Activated T-cell treated with anti-CD3 and anti-CD28 coated beads, Interleukin-2, amount 50 U/mL, for 48 hours (primary cell): ENCODE data around the gene SLC22A6.
"Not testable (repeated sequence)": the region's sequence is repeated elsewhere in the genome, so short reads cannot be mapped to it uniquely, and the experiment has no call there.

Source experiments
- DNase-seq, 2 experiments: peaks; one replicate each; pipeline ENCODE4 v3.0.0-alpha.2; 2020

SLC22A6 gene

GRCh38 chr11:62983536-62984199 lies 1.1 kb downstream of the SLC22A6 start:
- no peak for DNase-seq

GRCh38 chr11:62981743-62982142 lies 3.0 kb downstream of the SLC22A6 start:
- DNase-seq = no peak

- DNase-seq = no peak
Measured at GRCh38 chr11:62980133-62980760, 4.5 kb downstream of the SLC22A6 start.

GRCh38 chr11:62976109-62976508 lies 8.7 kb downstream of the SLC22A6 start:
- no peak for DNase-seq

- DNase-seq = peak; percentile 22 to 47
Measured at GRCh38 chr11:62974848-62975522, 9.8 kb downstream of the SLC22A6 start.

GRCh38 chr11:62965574-62965973 lies 19.2 kb downstream of the SLC22A6 start:
- no peak for DNase-seq

- DNase-seq = no peak
Measured at GRCh38 chr11:62962391-62962790, 22.4 kb downstream of the SLC22A6 start.

GRCh38 chr11:62961017-62961570 lies 23.7 kb downstream of the SLC22A6 start:
- DNase-seq = no peak

- no peak for DNase-seq
Measured at GRCh38 chr11:62959422-62959980, 25.3 kb downstream of the SLC22A6 start.

GRCh38 chr11:62958547-62959421 lies 26.0 kb downstream of the SLC22A6 start:
- DNase-seq = no peak

- DNase-seq = no peak
Measured at GRCh38 chr11:62957147-62957546, 27.6 kb downstream of the SLC22A6 start.

- no peak for DNase-seq
Measured at GRCh38 chr11:62954478-62954877, 30.3 kb downstream of the SLC22A6 start.

GRCh38 chr11:62953811-62954210 lies 31.0 kb downstream of the SLC22A6 start:
- DNase-seq = no peak

- DNase-seq = no peak
Measured at GRCh38 chr11:62948765-62949320, 35.9 kb downstream of the SLC22A6 start.

- DNase-seq = not testable (repeated sequence)
Measured at GRCh38 chr11:62945538-62945937, 39.2 kb downstream of the SLC22A6 start.

- DNase-seq = not testable (repeated sequence)
Measured at GRCh38 chr11:62937528-62937927, 47.2 kb downstream of the SLC22A6 start.

- no peak for DNase-seq
Measured at GRCh38 chr11:62934496-62934785, 50.3 kb downstream of the SLC22A6 start.

- DNase-seq = no peak
Measured at GRCh38 chr11:62933750-62934495, 50.8 kb downstream of the SLC22A6 start.

GRCh38 chr11:62933285-62933684 lies 51.5 kb downstream of the SLC22A6 start:
- DNase-seq = no peak

GRCh38 chr11:62931499-62932278 lies 53.1 kb downstream of the SLC22A6 start:
- DNase-seq = no peak

GRCh38 chr11:62930666-62931065 lies 54.1 kb downstream of the SLC22A6 start:
- no peak for DNase-seq
